ENCODE measurements around the gene GGT7.

DNA sequence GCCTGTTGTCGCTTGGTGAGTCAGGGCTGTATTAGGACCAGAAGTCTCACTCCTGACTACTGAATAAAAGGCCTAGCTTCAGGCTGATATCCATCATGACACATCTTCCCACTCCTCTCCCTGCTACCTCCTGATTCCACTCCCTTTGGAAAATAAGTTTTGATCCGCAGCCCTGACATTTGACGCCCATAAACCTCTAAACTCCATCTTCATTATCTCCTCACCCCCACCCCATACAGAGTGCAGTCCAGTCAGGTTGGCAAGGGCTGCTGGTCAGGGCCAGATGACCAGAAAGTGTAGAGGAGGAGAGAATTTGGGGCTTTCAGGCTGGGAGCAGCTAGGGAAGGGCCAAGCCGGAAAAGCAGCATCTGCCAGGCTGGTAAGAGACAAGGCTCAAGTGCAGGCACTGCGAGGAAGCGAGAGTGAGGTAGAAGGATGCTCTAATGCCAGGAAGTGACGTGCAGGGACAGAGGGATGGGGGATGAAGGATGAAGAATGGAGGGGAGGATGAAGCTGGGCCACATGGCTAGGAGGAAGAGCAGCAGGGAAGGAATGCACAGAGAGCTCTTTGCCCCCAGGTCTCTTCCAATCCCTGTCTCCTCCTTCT is 1.2 kb downstream of the GGT7 start:
- TF ChIP-seq, protein P1, sequence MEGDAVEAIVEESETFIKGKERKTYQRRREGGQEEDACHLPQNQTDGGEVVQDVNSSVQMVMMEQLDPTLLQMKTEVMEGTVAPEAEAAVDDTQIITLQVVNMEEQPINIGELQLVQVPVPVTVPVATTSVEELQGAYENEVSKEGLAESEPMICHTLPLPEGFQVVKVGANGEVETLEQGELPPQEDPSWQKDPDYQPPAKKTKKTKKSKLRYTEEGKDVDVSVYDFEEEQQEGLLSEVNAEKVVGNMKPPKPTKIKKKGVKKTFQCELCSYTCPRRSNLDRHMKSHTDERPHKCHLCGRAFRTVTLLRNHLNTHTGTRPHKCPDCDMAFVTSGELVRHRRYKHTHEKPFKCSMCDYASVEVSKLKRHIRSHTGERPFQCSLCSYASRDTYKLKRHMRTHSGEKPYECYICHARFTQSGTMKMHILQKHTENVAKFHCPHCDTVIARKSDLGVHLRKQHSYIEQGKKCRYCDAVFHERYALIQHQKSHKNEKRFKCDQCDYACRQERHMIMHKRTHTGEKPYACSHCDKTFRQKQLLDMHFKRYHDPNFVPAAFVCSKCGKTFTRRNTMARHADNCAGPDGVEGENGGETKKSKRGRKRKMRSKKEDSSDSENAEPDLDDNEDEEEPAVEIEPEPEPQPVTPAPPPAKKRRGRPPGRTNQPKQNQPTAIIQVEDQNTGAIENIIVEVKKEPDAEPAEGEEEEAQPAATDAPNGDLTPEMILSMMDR (IDR thresholded peaks at IDR 0.05), result no peak
- TF ChIP-seq SIN3A (IDR thresholded peaks at IDR 0.05; ENCODE audit: borderline replicate concordance, insufficient read depth, low read depth, low read length) (no peak), POLR2AphosphoS5 (IDR thresholded peaks at IDR 0.05; ENCODE audit: low read depth, low read length) (no peak)
- TF ChIP-seq, protein P2, sequence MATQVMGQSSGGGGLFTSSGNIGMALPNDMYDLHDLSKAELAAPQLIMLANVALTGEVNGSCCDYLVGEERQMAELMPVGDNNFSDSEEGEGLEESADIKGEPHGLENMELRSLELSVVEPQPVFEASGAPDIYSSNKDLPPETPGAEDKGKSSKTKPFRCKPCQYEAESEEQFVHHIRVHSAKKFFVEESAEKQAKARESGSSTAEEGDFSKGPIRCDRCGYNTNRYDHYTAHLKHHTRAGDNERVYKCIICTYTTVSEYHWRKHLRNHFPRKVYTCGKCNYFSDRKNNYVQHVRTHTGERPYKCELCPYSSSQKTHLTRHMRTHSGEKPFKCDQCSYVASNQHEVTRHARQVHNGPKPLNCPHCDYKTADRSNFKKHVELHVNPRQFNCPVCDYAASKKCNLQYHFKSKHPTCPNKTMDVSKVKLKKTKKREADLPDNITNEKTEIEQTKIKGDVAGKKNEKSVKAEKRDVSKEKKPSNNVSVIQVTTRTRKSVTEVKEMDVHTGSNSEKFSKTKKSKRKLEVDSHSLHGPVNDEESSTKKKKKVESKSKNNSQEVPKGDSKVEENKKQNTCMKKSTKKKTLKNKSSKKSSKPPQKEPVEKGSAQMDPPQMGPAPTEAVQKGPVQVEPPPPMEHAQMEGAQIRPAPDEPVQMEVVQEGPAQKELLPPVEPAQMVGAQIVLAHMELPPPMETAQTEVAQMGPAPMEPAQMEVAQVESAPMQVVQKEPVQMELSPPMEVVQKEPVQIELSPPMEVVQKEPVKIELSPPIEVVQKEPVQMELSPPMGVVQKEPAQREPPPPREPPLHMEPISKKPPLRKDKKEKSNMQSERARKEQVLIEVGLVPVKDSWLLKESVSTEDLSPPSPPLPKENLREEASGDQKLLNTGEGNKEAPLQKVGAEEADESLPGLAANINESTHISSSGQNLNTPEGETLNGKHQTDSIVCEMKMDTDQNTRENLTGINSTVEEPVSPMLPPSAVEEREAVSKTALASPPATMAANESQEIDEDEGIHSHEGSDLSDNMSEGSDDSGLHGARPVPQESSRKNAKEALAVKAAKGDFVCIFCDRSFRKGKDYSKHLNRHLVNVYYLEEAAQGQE (IDR thresholded peaks at IDR 0.05; ENCODE audit: insufficient read depth in 1 of 2, low read depth in 2 of 2, low read length in 1 of 2), result no peak
